ENCODE measurements around the gene LPP.

The LPP gene

GRCh38 chr3:188299068-188299467 is 145.1 kb downstream of the LPP start:
- DNase-seq: no peak

- no peak for DNase-seq
Measured at GRCh38 chr3:188299708-188300107, 145.8 kb downstream of the LPP start.

- no peak for DNase-seq
Measured at GRCh38 chr3:188301147-188301546, 147.2 kb downstream of the LPP start.

GRCh38 chr3:188303286-188303799 is 149.4 kb downstream of the LPP start:
- no peak for DNase-seq

GRCh38 chr3:188303823-188304222 is 149.9 kb downstream of the LPP start:
- DNase-seq: no peak

GRCh38 chr3:188304501-188304900 is 150.5 kb downstream of the LPP start:
- no peak for DNase-seq

- DNase-seq: no peak
Measured at GRCh38 chr3:188305220-188305619, 151.3 kb downstream of the LPP start.

- DNase-seq: no peak
Measured at GRCh38 chr3:188306435-188307005, 152.6 kb downstream of the LPP start.

GRCh38 chr3:188309437-188310269 is 155.7 kb downstream of the LPP start:
- no peak for DNase-seq

GRCh38 chr3:188310270-188310710 is 156.3 kb downstream of the LPP start:
- no peak for DNase-seq

GRCh38 chr3:188315553-188315952 is 161.6 kb downstream of the LPP start:
- no peak for DNase-seq

- DNase-seq: no peak
Measured at GRCh38 chr3:188316021-188316722, 162.2 kb downstream of the LPP start.

- no peak for DNase-seq
Measured at GRCh38 chr3:188316723-188317070, 162.7 kb downstream of the LPP start.

- no peak for DNase-seq
Measured at GRCh38 chr3:188319569-188319968, 165.6 kb downstream of the LPP start.

GRCh38 chr3:188320757-188321156 is 166.8 kb downstream of the LPP start:
- no peak for DNase-seq

GRCh38 chr3:188321258-188321657 is 167.3 kb downstream of the LPP start:
- no peak for DNase-seq

- DNase-seq: no peak
Measured at GRCh38 chr3:188322135-188322887, 168.4 kb downstream of the LPP start.

- DNase-seq: no peak
Measured at GRCh38 chr3:188323067-188323842, 169.3 kb downstream of the LPP start.

- DNase-seq: no peak
Measured at GRCh38 chr3:188326111-188326510, 172.2 kb downstream of the LPP start.

GRCh38 chr3:188326968-188327367 is 173.0 kb downstream of the LPP start:
- no peak for DNase-seq

GRCh38 chr3:188327433-188327832 is 173.5 kb downstream of the LPP start:
- no peak for DNase-seq

GRCh38 chr3:188330138-188330537 is 176.2 kb downstream of the LPP start:
- DNase-seq: no peak
